Peyer's patch (tissue), 4 donors: ENCODE measurements around the gene PIK3C2A. TPM values are rescaled to one million over a fixed set of nuclear protein-coding genes. Genes with fewer than 3 reads are reported as not detected.

Source experiments
- DNase-seq, 3 donors: peaks; one replicate each; pipeline ENCODE4 v3.0.0-alpha.2; 2017 to 2019
- H3K27ac ChIP-seq, 4 donors: fragments of 200-600 bp; sonication (generic); one replicate each; pipeline ENCODE4 v1.5.1; 2016 to 2019
- H3K27me3 ChIP-seq, 2 donors: fragments of 200-600 bp; sonication (generic); one replicate each; pipeline ENCODE4 v1.5.1; 2019
- H3K36me3 ChIP-seq, 3 donors: fragments of 200-600 bp; sonication (generic); one replicate each; pipeline ENCODE4 v1.5.1; 2016 to 2019
- H3K4me1 ChIP-seq, 4 donors: fragments of 200-600 bp; sonication (generic); one replicate each; pipeline ENCODE4 v1.5.1; 2016 to 2019
- H3K4me3 ChIP-seq, 4 donors: fragments of 200-600 bp; sonication (generic); 1 replicate in 3 of 4; 2 replicates in 1 of 4; pipeline ENCODE4 v1.5.1; 2016 to 2019; ENCODE audit warnings: mild to moderate bottlenecking in 1 of 4
- H3K9me3 ChIP-seq, 4 donors: fragments of 200-600 bp; sonication (generic); one replicate each; pipeline ENCODE4 v1.5.1; 2016 to 2019; ENCODE audit warnings: mild to moderate bottlenecking in 1 of 4
- POLR2A ChIP-seq, 2 donors: fragments of 450-650 bp; IDR thresholded peaks; one replicate each; pipeline ENCODE4 v1.5.1; 2017; ENCODE audit warnings: antibody characterized with exemption in 2 of 2, mild to moderate bottlenecking in 2 of 2, moderate library complexity in 2 of 2
- total RNA-seq, 4 donors: library from RNA; depleted of rRNA; stranded (reverse); fragments of >200 nt; gene quantifications; one replicate each; pipeline ENCODE4 v1.1.0, GENCODE V29; 2016
- TF ChIP-seq, protein P1 (sequence below), 6 experiments: fragments of 450-650 bp in 4 of 6; fragments of 200-600 bp in 2 of 6; sonication (generic) in 1 of 6; IDR thresholded peaks; one replicate each; pipeline ENCODE4 v1.5.1; 2017 to 2019; ENCODE audit warnings: antibody characterized with exemption in 6 of 6, mild to moderate bottlenecking in 3 of 6, moderate library complexity in 1 of 6

PIK3C2A gene
- total RNA-seq, 4 donors from 2014 or later: 36.5 to 98.3 (median 63.6) TPM

DNA sequence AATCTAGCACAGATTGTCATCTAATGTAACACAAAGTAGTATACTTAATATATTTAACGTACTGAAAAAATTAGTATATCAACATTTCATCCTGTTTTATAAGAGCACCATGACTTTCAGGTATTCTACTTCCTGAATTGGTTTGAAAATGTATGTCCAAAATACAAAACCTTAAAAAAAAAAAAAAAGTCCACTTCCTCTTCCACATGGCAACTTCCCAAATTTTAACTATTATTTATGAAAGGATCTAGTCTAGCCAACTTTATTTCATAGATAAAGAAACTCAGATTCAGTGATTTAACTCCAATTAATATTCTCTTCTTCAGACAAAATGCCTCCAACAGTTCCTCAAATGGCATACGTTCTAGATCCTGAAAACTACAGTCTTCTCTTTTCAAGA, 44.0 kb downstream of the PIK3C2A start:
- Histone ChIP-seq H3K9me3 (no peaks in the 10 kb centered on the region), H3K4me1 (peaks cover 0 to 29% (median 0%) of the 10 kb centered on the region in 4 donors), H3K27ac (no peak overlapping the region), H3K36me3 (peaks cover 0 to 12% (median 0%) of the 10 kb centered on the region in 3 donors), H3K27me3 (no peaks in the 10 kb centered on the region), H3K4me3 (no peak overlapping the region)
- DNase-seq: no peak
- no peak for TF ChIP-seq POLR2A (IDR thresholded peaks at IDR 0.05)
- TF ChIP-seq, protein P1, sequence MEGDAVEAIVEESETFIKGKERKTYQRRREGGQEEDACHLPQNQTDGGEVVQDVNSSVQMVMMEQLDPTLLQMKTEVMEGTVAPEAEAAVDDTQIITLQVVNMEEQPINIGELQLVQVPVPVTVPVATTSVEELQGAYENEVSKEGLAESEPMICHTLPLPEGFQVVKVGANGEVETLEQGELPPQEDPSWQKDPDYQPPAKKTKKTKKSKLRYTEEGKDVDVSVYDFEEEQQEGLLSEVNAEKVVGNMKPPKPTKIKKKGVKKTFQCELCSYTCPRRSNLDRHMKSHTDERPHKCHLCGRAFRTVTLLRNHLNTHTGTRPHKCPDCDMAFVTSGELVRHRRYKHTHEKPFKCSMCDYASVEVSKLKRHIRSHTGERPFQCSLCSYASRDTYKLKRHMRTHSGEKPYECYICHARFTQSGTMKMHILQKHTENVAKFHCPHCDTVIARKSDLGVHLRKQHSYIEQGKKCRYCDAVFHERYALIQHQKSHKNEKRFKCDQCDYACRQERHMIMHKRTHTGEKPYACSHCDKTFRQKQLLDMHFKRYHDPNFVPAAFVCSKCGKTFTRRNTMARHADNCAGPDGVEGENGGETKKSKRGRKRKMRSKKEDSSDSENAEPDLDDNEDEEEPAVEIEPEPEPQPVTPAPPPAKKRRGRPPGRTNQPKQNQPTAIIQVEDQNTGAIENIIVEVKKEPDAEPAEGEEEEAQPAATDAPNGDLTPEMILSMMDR (IDR thresholded peaks at IDR 0.05): no peak

DNA sequence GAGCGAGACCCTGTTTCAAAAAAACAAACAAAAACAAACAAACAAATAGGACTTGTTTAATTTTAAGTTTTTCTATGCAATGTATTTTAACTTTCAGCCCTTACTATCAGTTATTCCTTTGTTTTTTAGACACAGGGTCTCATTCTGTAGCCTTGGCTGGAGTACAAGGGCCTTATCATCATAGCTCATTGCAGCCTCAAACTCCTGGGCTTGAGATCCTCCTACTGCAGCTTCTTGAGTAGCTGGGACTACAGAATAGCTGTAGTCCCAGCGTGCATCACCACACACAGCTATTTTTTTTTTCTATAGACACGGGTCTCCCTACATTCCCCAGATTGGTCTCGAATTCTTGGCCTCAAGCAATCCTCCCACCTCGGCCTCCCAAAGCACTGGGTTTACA, 44.5 kb downstream of the PIK3C2A start:
- no peak for TF ChIP-seq POLR2A (IDR thresholded peaks at IDR 0.05)
- TF ChIP-seq, protein P1 (IDR thresholded peaks at IDR 0.05): no peak
- H3K27ac ChIP-seq: no peak overlapping the region
- no peak overlapping the region for H3K4me3 ChIP-seq
- no peaks in the 10 kb centered on the region for H3K27me3 ChIP-seq
- H3K4me1 ChIP-seq: peaks cover 0 to 29% (median 0%) of the 10 kb centered on the region in 4 donors
- peaks cover 0 to 8% (median 0%) of the 10 kb centered on the region in 3 donors for H3K36me3 ChIP-seq
- DNase-seq: no peak
- no peaks in the 10 kb centered on the region for H3K9me3 ChIP-seq

DNA sequence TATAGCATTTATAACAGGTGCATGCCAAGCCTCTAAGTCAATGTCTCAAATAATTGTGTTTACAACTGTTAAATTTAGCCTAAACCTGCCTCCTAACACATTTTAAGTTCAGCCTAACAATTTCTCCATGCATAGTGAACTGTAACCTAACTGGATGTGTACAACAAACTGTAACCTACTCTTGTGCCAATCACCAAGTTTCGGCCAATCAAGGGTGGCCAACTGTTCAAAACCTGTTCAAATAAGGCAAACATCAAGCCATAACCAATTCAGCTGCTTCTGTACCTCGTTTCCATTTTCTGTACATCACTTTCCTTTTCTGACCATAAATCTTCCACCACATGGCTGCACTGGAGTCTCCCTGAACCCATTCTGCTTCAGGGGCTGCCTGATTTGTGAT, 45.4 kb downstream of the PIK3C2A start:
- H3K4me1 ChIP-seq: peaks cover 0 to 29% (median 0%) of the 10 kb centered on the region in 4 donors
- TF ChIP-seq, protein P1 (IDR thresholded peaks at IDR 0.05): no peak
- TF ChIP-seq POLR2A (IDR thresholded peaks at IDR 0.05): no peak
- no peak overlapping the region for H3K4me3 ChIP-seq
- H3K9me3 ChIP-seq: no peaks in the 10 kb centered on the region
- peak overlapping the region in 1 of 4 donors; percentile 27 for H3K27ac ChIP-seq
- H3K36me3 ChIP-seq: no peaks in the 10 kb centered on the region
- DNase-seq: no peak
- no peaks in the 10 kb centered on the region for H3K27me3 ChIP-seq

DNA sequence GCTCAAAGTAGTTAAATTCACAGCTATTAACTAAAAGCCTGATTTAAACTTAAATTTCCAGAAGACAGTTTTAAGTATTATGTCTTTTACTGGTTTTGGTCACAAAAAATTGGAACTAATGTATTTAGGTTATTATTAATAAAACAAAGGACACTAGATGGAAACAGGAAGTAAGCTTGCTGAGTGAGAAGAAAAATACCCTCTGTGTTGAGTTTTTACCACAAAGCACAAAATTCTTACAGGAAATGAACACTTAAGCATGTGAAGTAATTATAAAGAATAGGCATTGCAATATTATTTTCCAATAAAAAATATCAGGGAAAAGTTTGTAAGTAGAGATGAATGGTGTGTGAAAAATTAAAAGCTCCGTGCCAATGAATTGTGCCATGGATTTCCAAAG, 46.3 kb downstream of the PIK3C2A start:
- Histone ChIP-seq H3K27ac (peak overlapping the region in 1 of 4 donors; percentile 27), H3K4me3 (no peak overlapping the region), H3K4me1 (peaks cover 0 to 29% (median 0%) of the 10 kb centered on the region in 4 donors), H3K36me3 (no peaks in the 10 kb centered on the region), H3K9me3 (no peaks in the 10 kb centered on the region), H3K27me3 (no peaks in the 10 kb centered on the region)
- no peak for DNase-seq
- TF ChIP-seq POLR2A (IDR thresholded peaks at IDR 0.05): no peak
- TF ChIP-seq, protein P1 (IDR thresholded peaks at IDR 0.05): no peak

DNA sequence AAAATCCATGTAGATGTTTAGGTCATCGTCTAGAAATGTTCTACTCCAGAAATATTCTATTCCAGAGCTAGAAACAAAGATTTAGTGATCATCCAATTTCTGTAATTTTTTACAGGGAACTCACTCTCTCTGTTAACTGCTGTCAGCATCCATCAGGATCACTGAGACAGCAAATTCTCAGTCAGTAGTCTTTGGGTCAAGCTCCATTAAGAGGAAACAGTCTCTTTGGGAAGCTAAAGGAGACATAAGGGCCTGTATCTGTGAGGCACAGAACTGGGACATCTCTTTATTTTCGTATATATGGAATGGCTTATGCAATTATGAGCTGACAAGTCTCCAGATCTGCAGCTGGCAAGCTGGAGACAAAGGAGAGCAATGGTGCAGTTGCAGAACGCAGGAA, 48.3 kb downstream of the PIK3C2A start:
- H3K27me3 ChIP-seq: no peaks in the 10 kb centered on the region
- no peaks in the 10 kb centered on the region for H3K36me3 ChIP-seq
- TF ChIP-seq, protein P1 (IDR thresholded peaks at IDR 0.05): no peak
- H3K9me3 ChIP-seq: no peaks in the 10 kb centered on the region
- no peak overlapping the region for H3K27ac ChIP-seq
- no peak overlapping the region for H3K4me3 ChIP-seq
- no peak for DNase-seq
- H3K4me1 ChIP-seq: peaks cover 0 to 18% (median 0%) of the 10 kb centered on the region in 4 donors

Other genes with a start within 250 kb of the PIK3C2A start
- gene PLEKHA7, start 193.6 kb downstream of the PIK3C2A start, total RNA-seq: 100 to 1,000 TPM; 129 to 211 (median 176) TPM
- 1,000 to 10,000 TPM in 1 of 4 donors, 100 to 1,000 TPM in 3; 361 to 1,404 (median 753) TPM for gene RPS13, start 130.3 kb downstream of the PIK3C2A start, total RNA-seq
- gene NUCB2, start 68.8 kb upstream of the PIK3C2A start, total RNA-seq: 10 to 100 TPM; 12.2 to 42.7 (median 17.3) TPM
- 10 to 100 TPM in 3 of 4 donors, 1 to 10 TPM in 1; 3.3 to 25.7 (median 15.0) TPM for gene NCR3LG1, start 143.8 kb upstream of the PIK3C2A start, total RNA-seq
- gene KCNJ11, start 180.7 kb upstream of the PIK3C2A start, total RNA-seq: 1 to 10 TPM in 3 of 4 donors, not detected in 1; 1.7 to 6.0 (median 3.2) TPM